Panc1 (cell line): Measurements from ENCODE around the gene COPZ2. TPM values are rescaled to one million over a fixed set of nuclear protein-coding genes. Genes with fewer than 3 reads are reported as not detected.

Source experiments
- ATAC-seq: fragments of 200-7000 bp; cut with Tn5 transposase; 2 replicates; pipeline ENCODE4 v1.9.1; 2020; ENCODE audit warnings: mild to moderate bottlenecking, moderate library complexity
- BruUV-seq: library from RNA; stranded (reverse); fragments of 400-500 nt; replicated peaks from 2 replicates; lab custom pipeline; 2021; lab: Mats Ljungman, UMichigan
- CTCF ChIA-PET: fragments of 300-600 bp; sonication (Branson Sonifier 250); formaldehyde crosslinking; loops from one replicate; lab custom pipeline; 2022; ENCODE audit warnings: antibody characterized with exemption; lab: Charles Lee
- POLR2A ChIA-PET: fragments of 300-600 bp; sonication (Branson Sonifier 250); formaldehyde crosslinking; loops from one replicate; lab custom pipeline; 2022; ENCODE audit warnings: antibody characterized with exemption; lab: Charles Lee
- DNase-seq: peaks from one replicate; pipeline ENCODE4 v3.0.0-alpha.2; 2010; ENCODE audit warnings: low read depth, low spot score
- H3K27ac ChIP-seq: 2 replicates; pipeline ENCODE4 v1.5.1; 2011; ENCODE audit warnings: mild to moderate bottlenecking, low read length, inconsistent platforms
- H3K27me3 ChIP-seq: fragments of 200-500 bp; sonication (Bioruptor generic); 2 replicates; pipeline ENCODE4 v1.6.0; 2014; ENCODE audit warnings: low read length, inconsistent platforms; ENCODE audit not compliant: control insufficient read depth, insufficient read depth
- H3K36me3 ChIP-seq: fragments of 200-500 bp; sonication (Bioruptor generic); 2 replicates; pipeline ENCODE4 v1.5.1; 2014; ENCODE audit warnings: inconsistent platforms, mild to moderate bottlenecking, low read length, moderate library complexity; ENCODE audit not compliant: control insufficient read depth, insufficient read depth
- H3K4me1 ChIP-seq: 2 replicates; pipeline ENCODE4 v1.5.1; 2011; ENCODE audit warnings: inconsistent platforms, mild to moderate bottlenecking, low read length, moderate library complexity; ENCODE audit not compliant: control insufficient read depth, insufficient read depth
- H3K4me3 ChIP-seq, 2 experiments: 2 replicates each; pipeline ENCODE4 v1.5.1; 2011 to 2012; ENCODE audit warnings: low read depth in 2 of 2, low read length in 2 of 2, mild to moderate bottlenecking in 2 of 2, inconsistent platforms in 1 of 2, moderate library complexity in 1 of 2
- H3K9me3 ChIP-seq: fragments of 200-500 bp; sonication (Bioruptor generic); 2 replicates; pipeline ENCODE4 v1.5.1; 2014; ENCODE audit warnings: low read depth, mild to moderate bottlenecking, inconsistent platforms, low read length, moderate library complexity; ENCODE audit not compliant: control insufficient read depth, insufficient read depth
- POLR2AphosphoS5 ChIP-seq: IDR thresholded peaks from 2 replicates; pipeline ENCODE4 v1.6.1; 2012; ENCODE audit warnings: mild to moderate bottlenecking, low read depth, low read length, moderate library complexity
- SIN3A ChIP-seq: IDR thresholded peaks from 2 replicates; pipeline ENCODE4 v1.6.1; 2012; ENCODE audit warnings: low read depth, mild to moderate bottlenecking, low read length, moderate library complexity, borderline replicate concordance; ENCODE audit not compliant: insufficient read depth
- TCF7L2 ChIP-seq: IDR thresholded peaks from 2 replicates; pipeline ENCODE4 v1.6.1; 2011; ENCODE audit warnings: mild to moderate bottlenecking, low read depth, low read length, inconsistent platforms
- in situ Hi-C: cut with HindIII; loops from 2 replicates; pipeline ENCODE4 v1.10.0; 2016; ENCODE audit warnings: low sequenced_read_pairs, low pct_unique_long_range_greater_than_20kb
- intact Hi-C: fragments of 100-400 bp; cut with micrococcal nuclease; formaldehyde crosslinking; loops from one replicate; pipeline ENCODE4 v1.10.0; 2022; ENCODE audit not compliant: unreplicated experiment
- total RNA-seq: library from RNA; stranded (reverse); gene quantifications from one replicate; pipeline ENCODE4 v1.2.1, GENCODE V29; 2021; ENCODE audit not compliant: unreplicated experiment
- TF ChIP-seq, protein P1 (sequence below), 2 experiments: IDR thresholded peaks; 2 replicates each; pipeline ENCODE4 v1.6.1; 2011 to 2012; ENCODE audit warnings: low read depth in 2 of 2, control low read depth in 1 of 2, low read length in 1 of 2, mild to moderate bottlenecking in 1 of 2, moderate library complexity in 1 of 2; ENCODE audit not compliant: insufficient read depth in 1 of 2
- TF ChIP-seq, protein P2 (sequence below): fragments of 450-650 bp; IDR thresholded peaks from 2 replicates; pipeline ENCODE4 v1.5.1; 2017; ENCODE audit warnings: mild to moderate bottlenecking

COPZ2 gene
- total RNA-seq, 1 experiment from 2014 or later = 5.4 TPM

GRCh38 chr17:48052956-48053757, 15.6 kb upstream of the COPZ2 start:
- Histone ChIP-seq H3K27me3 (no peaks in the 10 kb centered on the region), H3K4me3 (peak overlapping the region; percentile 11 to 39; a peak in 3 of 4 replicates), H3K4me1 (peaks cover 59% of the 10 kb centered on the region), H3K36me3 (peaks cover 20% of the 10 kb centered on the region), H3K9me3 (no peaks in the 10 kb centered on the region), H3K27ac (peak overlapping the region; percentile 78)
- in situ Hi-C loops (no loop called here), intact Hi-C loops (no loop called here)
- DNase-seq (no peak), ATAC-seq (no peak)
- POLR2A ChIA-PET = no interaction called here
- TF ChIP-seq, protein P1, sequence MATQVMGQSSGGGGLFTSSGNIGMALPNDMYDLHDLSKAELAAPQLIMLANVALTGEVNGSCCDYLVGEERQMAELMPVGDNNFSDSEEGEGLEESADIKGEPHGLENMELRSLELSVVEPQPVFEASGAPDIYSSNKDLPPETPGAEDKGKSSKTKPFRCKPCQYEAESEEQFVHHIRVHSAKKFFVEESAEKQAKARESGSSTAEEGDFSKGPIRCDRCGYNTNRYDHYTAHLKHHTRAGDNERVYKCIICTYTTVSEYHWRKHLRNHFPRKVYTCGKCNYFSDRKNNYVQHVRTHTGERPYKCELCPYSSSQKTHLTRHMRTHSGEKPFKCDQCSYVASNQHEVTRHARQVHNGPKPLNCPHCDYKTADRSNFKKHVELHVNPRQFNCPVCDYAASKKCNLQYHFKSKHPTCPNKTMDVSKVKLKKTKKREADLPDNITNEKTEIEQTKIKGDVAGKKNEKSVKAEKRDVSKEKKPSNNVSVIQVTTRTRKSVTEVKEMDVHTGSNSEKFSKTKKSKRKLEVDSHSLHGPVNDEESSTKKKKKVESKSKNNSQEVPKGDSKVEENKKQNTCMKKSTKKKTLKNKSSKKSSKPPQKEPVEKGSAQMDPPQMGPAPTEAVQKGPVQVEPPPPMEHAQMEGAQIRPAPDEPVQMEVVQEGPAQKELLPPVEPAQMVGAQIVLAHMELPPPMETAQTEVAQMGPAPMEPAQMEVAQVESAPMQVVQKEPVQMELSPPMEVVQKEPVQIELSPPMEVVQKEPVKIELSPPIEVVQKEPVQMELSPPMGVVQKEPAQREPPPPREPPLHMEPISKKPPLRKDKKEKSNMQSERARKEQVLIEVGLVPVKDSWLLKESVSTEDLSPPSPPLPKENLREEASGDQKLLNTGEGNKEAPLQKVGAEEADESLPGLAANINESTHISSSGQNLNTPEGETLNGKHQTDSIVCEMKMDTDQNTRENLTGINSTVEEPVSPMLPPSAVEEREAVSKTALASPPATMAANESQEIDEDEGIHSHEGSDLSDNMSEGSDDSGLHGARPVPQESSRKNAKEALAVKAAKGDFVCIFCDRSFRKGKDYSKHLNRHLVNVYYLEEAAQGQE (IDR thresholded peaks at IDR 0.05; ENCODE audit: insufficient read depth in 1 of 2, low read depth in 2 of 2, low read length in 1 of 2) = no peak
- TF ChIP-seq TCF7L2 (no peak), POLR2AphosphoS5 (no peak), SIN3A (no peak)
- TF ChIP-seq, protein P2, sequence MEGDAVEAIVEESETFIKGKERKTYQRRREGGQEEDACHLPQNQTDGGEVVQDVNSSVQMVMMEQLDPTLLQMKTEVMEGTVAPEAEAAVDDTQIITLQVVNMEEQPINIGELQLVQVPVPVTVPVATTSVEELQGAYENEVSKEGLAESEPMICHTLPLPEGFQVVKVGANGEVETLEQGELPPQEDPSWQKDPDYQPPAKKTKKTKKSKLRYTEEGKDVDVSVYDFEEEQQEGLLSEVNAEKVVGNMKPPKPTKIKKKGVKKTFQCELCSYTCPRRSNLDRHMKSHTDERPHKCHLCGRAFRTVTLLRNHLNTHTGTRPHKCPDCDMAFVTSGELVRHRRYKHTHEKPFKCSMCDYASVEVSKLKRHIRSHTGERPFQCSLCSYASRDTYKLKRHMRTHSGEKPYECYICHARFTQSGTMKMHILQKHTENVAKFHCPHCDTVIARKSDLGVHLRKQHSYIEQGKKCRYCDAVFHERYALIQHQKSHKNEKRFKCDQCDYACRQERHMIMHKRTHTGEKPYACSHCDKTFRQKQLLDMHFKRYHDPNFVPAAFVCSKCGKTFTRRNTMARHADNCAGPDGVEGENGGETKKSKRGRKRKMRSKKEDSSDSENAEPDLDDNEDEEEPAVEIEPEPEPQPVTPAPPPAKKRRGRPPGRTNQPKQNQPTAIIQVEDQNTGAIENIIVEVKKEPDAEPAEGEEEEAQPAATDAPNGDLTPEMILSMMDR = no peak
- CTCF ChIA-PET = interaction anchor here (0.6 to 1.0 kb wide), 2 partner anchors 26 to 34 kb away, joined by 3 to 8 read pairs; no protein-coding TSS in a partner anchor
- no TSS peak for BruUV-seq

GRCh38 chr17:48051706-48052486, 14.3 kb upstream of the COPZ2 start:
- Histone ChIP-seq H3K4me1 (peaks cover 62% of the 10 kb centered on the region), H3K27ac (peak overlapping the region; percentile 78), H3K36me3 (peaks cover 16% of the 10 kb centered on the region), H3K4me3 (peak overlapping the region; percentile 14 to 39), H3K9me3 (no peaks in the 10 kb centered on the region), H3K27me3 (no peaks in the 10 kb centered on the region)
- no peak for DNase-seq
- no TSS peak for BruUV-seq
- intact Hi-C loops = no loop called here
- ATAC-seq = no peak
- in situ Hi-C loops = no loop called here
- ChIA-PET CTCF (interaction anchor here (0.6 to 1.0 kb wide), 3 partner anchors 25 to 762 kb away, joined by 3 to 5 read pairs (median 4); no protein-coding TSS in a partner anchor), POLR2A (no interaction called here)
- TF ChIP-seq SIN3A = 0 out of 2 replicates have a peak, but pooled peaks have one; percentile 19
- TF ChIP-seq, protein P2 = no peak
